ENCODE results near the gene ANP32B.

DNA sequence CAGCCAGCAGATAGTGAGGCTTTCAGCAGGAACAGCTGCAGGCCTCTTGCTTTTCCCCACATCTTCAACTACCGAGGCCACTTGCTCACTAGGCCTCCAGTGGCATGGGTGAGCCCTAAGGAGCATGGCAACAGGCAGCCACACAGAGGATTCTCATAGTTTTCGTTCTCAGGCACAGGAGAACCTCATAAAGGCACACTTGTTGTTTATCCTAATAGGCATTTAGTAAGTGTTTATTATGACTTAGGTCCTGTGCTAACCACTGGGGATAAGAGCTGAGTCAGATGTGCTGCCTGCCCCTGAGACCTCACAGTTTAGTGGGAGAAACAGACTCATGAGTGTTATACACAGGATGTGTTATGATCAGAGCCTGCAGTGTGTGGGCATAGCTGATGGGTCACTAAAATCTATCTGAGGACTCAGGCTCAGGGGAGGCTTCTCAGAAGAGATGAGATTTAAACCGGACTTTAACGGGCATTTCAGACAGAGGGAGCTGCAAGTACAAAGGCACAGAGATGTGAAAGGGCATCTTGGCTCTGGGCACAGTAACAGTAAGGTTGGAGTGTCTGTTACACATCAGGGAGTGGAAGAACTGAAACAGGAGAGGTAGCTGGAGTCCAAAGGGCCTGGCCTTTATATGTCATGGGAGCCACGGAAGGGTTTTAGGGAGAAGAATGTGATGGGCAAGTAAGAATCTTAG lies 24.2 kb upstream of the ANP32B start:
- TF ChIP-seq CTCF (IDR thresholded peaks at IDR 0.05 in 4 of 5, conservative IDR thresholded peaks at IDR 0.05 in 1 of 5) = no peak
- TF ChIP-seq POLR2A (IDR thresholded peaks at IDR 0.05) = no peak

Measured in gastrocnemius medialis (tissue), 4 donors.